Measurements from ENCODE around the gene TNMD.

DNA sequence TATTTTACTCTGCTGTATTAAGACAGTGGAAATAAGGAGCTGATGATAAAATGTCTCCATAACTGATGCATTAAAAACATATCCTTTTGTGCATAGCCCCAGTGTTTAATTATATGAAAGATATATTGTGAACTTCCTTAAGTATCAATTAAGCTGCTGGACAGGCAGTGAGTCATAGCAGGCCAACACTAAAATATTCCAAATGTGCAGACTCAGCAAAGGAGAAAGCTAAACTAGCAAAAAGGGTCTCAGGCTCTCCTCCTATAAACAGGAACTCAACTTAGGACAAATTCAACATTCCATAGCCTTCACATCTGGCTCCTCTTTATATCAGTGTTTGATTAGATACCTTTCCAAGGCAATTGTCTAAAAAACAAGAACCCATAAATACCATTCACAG lies 15.6 kb downstream of the TNMD start:
- TF ChIP-seq, protein P1, sequence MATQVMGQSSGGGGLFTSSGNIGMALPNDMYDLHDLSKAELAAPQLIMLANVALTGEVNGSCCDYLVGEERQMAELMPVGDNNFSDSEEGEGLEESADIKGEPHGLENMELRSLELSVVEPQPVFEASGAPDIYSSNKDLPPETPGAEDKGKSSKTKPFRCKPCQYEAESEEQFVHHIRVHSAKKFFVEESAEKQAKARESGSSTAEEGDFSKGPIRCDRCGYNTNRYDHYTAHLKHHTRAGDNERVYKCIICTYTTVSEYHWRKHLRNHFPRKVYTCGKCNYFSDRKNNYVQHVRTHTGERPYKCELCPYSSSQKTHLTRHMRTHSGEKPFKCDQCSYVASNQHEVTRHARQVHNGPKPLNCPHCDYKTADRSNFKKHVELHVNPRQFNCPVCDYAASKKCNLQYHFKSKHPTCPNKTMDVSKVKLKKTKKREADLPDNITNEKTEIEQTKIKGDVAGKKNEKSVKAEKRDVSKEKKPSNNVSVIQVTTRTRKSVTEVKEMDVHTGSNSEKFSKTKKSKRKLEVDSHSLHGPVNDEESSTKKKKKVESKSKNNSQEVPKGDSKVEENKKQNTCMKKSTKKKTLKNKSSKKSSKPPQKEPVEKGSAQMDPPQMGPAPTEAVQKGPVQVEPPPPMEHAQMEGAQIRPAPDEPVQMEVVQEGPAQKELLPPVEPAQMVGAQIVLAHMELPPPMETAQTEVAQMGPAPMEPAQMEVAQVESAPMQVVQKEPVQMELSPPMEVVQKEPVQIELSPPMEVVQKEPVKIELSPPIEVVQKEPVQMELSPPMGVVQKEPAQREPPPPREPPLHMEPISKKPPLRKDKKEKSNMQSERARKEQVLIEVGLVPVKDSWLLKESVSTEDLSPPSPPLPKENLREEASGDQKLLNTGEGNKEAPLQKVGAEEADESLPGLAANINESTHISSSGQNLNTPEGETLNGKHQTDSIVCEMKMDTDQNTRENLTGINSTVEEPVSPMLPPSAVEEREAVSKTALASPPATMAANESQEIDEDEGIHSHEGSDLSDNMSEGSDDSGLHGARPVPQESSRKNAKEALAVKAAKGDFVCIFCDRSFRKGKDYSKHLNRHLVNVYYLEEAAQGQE (IDR thresholded peaks at IDR 0.05; ENCODE audit: low read depth, low read length): no peak
- no peak for TF ChIP-seq EP300 (IDR thresholded peaks at IDR 0.05; ENCODE audit: borderline replicate concordance in 1 of 2, control insufficient read depth in 1 of 2, low read depth in 2 of 2, low read length in 2 of 2)
- no peak for TF ChIP-seq TCF7 (IDR thresholded peaks at IDR 0.05; ENCODE audit: borderline replicate concordance)
- no peak for TF ChIP-seq SUZ12 (IDR thresholded peaks at IDR 0.05; ENCODE audit: unreplicated experiment)
- TF ChIP-seq JUND (IDR thresholded peaks at IDR 0.05; ENCODE audit: low read depth, low read length): no peak
- no peak for TF ChIP-seq MTA2 (IDR thresholded peaks at IDR 0.05; ENCODE audit: low read depth)
- TF ChIP-seq EZH2 (IDR thresholded peaks at IDR 0.05; ENCODE audit: borderline replicate concordance, control insufficient read depth, low read depth, low read length): no peak
- no peak for TF ChIP-seq ZNF384 (IDR thresholded peaks at IDR 0.05; ENCODE audit: borderline replicate concordance, low read depth, low read length)
- no peak for TF ChIP-seq RAD51 (IDR thresholded peaks at IDR 0.05)
- TF ChIP-seq, protein P2, sequence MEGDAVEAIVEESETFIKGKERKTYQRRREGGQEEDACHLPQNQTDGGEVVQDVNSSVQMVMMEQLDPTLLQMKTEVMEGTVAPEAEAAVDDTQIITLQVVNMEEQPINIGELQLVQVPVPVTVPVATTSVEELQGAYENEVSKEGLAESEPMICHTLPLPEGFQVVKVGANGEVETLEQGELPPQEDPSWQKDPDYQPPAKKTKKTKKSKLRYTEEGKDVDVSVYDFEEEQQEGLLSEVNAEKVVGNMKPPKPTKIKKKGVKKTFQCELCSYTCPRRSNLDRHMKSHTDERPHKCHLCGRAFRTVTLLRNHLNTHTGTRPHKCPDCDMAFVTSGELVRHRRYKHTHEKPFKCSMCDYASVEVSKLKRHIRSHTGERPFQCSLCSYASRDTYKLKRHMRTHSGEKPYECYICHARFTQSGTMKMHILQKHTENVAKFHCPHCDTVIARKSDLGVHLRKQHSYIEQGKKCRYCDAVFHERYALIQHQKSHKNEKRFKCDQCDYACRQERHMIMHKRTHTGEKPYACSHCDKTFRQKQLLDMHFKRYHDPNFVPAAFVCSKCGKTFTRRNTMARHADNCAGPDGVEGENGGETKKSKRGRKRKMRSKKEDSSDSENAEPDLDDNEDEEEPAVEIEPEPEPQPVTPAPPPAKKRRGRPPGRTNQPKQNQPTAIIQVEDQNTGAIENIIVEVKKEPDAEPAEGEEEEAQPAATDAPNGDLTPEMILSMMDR (IDR thresholded peaks at IDR 0.05 in 2 of 3, conservative IDR thresholded peaks at IDR 0.05 in 1 of 3; ENCODE audit: control insufficient read depth in 2 of 3, extremely low read depth in 1 of 3, insufficient read depth in 1 of 3, low read depth in 3 of 3, low read length in 3 of 3): no peak
- TF ChIP-seq NFYA (IDR thresholded peaks at IDR 0.05; ENCODE audit: borderline replicate concordance, low read depth, low read length): no peak
- TF ChIP-seq SPI1 (IDR thresholded peaks at IDR 0.05; ENCODE audit: borderline replicate concordance, insufficient read depth, low read depth, low read length): no peak

Data from GM12878 (cell line).